Upper lobe of right lung (tissue), 1 donor: Measurements from ENCODE around the gene ATG10. TPM values are rescaled to one million over a fixed set of nuclear protein-coding genes. Genes with fewer than 3 reads are reported as not detected.

Source experiments
- ATAC-seq: fragments of 200-7000 bp; cut with Tn5 transposase; one replicate; pipeline ENCODE4 v1.9.1; 2020; ENCODE audit warnings: mild to moderate bottlenecking, moderate library complexity
- DNase-seq: peaks from one replicate; pipeline ENCODE4 v3.0.0-alpha.2; 2020
- H3K27ac ChIP-seq: fragments of 200-600 bp; one replicate; pipeline ENCODE4 v1.8.0; 2022
- H3K27me3 ChIP-seq: fragments of 200-600 bp; one replicate; pipeline ENCODE4 v1.8.0; 2022; ENCODE audit warnings: mild to moderate bottlenecking
- H3K36me3 ChIP-seq: fragments of 200-600 bp; one replicate; pipeline ENCODE4 v1.8.0; 2022
- H3K4me1 ChIP-seq: fragments of 200-600 bp; one replicate; pipeline ENCODE4 v1.8.0; 2022
- H3K4me3 ChIP-seq: fragments of 200-600 bp; one replicate; pipeline ENCODE4 v1.8.0; 2022; ENCODE audit warnings: mild to moderate bottlenecking
- H3K9me3 ChIP-seq: fragments of 200-600 bp; one replicate; pipeline ENCODE4 v1.8.0; 2022
- intact Hi-C: fragments of 100-400 bp; cut with DNase I; formaldehyde crosslinking; loops from one replicate; pipeline ENCODE4 v1.11.0; 2022
- total RNA-seq: library from RNA; stranded (reverse); fragmentation: NEBNext Ultra II Directional; extraction: Animal tissue kit (Norgen Biotek cat#: 25700); gene quantifications from one replicate; pipeline ENCODE4 v1.2.1, GENCODE V29; 2021
- TF ChIP-seq, protein P1 (sequence below): fragments of 200-600 bp; IDR thresholded peaks from one replicate; pipeline ENCODE4 v1.8.0; 2022; ENCODE audit warnings: antibody characterized with exemption
- donor health status: DM: no; HTN: yes; CAD: no; lungs with severe emphysema.

The ATG10 gene
- total RNA-seq, 1 donor from 2014 or later: 3.7 TPM

DNA sequence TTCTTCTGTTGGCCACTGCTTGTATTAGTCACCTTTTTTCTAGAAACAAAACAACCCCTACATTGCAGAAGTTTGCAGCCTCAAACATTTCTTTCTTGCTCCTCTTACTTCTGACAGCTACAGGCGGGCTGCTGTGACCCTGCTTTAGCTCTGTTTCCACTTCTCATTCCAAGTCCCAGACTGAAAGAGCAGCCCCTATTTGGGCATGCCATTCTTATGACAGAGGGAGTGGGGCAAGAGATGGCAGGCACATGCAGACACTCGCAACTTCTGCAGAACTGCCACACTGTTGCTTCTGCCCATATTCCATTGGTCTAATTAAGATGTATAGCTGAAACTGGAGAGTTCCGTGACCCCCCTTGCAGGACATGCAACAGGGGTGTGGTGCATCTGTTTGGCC, 325.9 kb downstream of the ATG10 start:
- ATAC-seq: no peak
- H3K4me1 ChIP-seq: no peaks in the 10 kb centered on the region
- H3K27me3 ChIP-seq: no peaks in the 10 kb centered on the region
- H3K27ac ChIP-seq: no peak overlapping the region
- DNase-seq: no peak
- no peaks in the 10 kb centered on the region for H3K36me3 ChIP-seq
- no peak overlapping the region for H3K4me3 ChIP-seq
- TF ChIP-seq, protein P1, sequence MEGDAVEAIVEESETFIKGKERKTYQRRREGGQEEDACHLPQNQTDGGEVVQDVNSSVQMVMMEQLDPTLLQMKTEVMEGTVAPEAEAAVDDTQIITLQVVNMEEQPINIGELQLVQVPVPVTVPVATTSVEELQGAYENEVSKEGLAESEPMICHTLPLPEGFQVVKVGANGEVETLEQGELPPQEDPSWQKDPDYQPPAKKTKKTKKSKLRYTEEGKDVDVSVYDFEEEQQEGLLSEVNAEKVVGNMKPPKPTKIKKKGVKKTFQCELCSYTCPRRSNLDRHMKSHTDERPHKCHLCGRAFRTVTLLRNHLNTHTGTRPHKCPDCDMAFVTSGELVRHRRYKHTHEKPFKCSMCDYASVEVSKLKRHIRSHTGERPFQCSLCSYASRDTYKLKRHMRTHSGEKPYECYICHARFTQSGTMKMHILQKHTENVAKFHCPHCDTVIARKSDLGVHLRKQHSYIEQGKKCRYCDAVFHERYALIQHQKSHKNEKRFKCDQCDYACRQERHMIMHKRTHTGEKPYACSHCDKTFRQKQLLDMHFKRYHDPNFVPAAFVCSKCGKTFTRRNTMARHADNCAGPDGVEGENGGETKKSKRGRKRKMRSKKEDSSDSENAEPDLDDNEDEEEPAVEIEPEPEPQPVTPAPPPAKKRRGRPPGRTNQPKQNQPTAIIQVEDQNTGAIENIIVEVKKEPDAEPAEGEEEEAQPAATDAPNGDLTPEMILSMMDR: no peak
- no peaks in the 10 kb centered on the region for H3K9me3 ChIP-seq
- intact Hi-C loops: no loop called here

DNA sequence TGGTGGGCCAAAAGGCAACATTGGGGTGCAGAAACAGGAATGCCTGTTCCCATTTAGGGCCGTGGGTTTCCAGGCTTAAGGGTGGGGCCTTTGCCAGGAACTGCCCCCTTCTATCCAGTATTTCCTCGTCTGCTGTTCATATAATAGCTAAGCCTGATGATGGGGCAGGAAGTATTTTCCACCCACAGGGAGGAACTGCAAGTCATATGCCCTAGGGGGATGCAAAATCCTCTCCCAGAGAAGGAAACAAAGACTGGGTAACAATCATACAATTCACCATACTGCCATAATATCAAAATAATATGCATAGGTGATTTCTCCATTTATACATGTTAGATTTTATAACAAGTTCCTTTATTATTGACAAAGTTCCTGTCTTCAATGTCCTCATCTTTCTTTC, 326.8 kb downstream of the ATG10 start:
- no peaks in the 10 kb centered on the region for H3K27me3 ChIP-seq
- no peak for DNase-seq
- TF ChIP-seq, protein P1: no peak
- intact Hi-C loops: no loop called here
- H3K4me1 ChIP-seq: no peaks in the 10 kb centered on the region
- no peaks in the 10 kb centered on the region for H3K36me3 ChIP-seq
- H3K9me3 ChIP-seq: no peaks in the 10 kb centered on the region
- ATAC-seq: no peak
- H3K4me3 ChIP-seq: no peak overlapping the region
- no peak overlapping the region for H3K27ac ChIP-seq

- Histone ChIP-seq H3K9me3 (no peaks in the 10 kb centered on the region), H3K4me1 (no peaks in the 10 kb centered on the region), H3K27me3 (no peaks in the 10 kb centered on the region), H3K4me3 (no peak overlapping the region), H3K27ac (no peak overlapping the region), H3K36me3 (no peaks in the 10 kb centered on the region)
- DNase-seq: no peak
- TF ChIP-seq, protein P1: no peak
- ATAC-seq: no peak
- intact Hi-C loops: no loop called here
Observed at GRCh38 chr5:82301190-82301589, 329.4 kb downstream of the ATG10 start.

Other genes starting within 250 kb of the ATG10 start
- 43.8 TPM for gene SSBP2, start 220.9 kb upstream of the ATG10 start, total RNA-seq